GM21619 (cell line): Measurements from ENCODE around the gene URM1.
"Not testable (repeated sequence)": the region's sequence is repeated elsewhere in the genome, so short reads cannot be mapped to it uniquely, and the experiment has no call there.

Experiments
- ATAC-seq: cut with Tn5 transposase; IDR thresholded peaks from one replicate; pipeline ENCODE4 v1.9.1; 2021; ENCODE audit not compliant: unreplicated experiment

Gene URM1

GRCh38 chr9:128406848-128407391 is 35.7 kb downstream of the URM1 start:
- ATAC-seq, result no peak

GRCh38 chr9:128408963-128409431 is 37.8 kb downstream of the URM1 start:
- ATAC-seq, result no peak

GRCh38 chr9:128409450-128409849 is 38.3 kb downstream of the URM1 start:
- no peak for ATAC-seq

- no peak for ATAC-seq
These were observed 38.8 kb downstream of the URM1 start for GRCh38 chr9:128409978-128410377.

- no peak for ATAC-seq
These were observed 40.4 kb downstream of the URM1 start for GRCh38 chr9:128411364-128412119.

GRCh38 chr9:128412120-128412790 is 41.1 kb downstream of the URM1 start:
- ATAC-seq, result no peak

- ATAC-seq, result not testable (repeated sequence)
These were observed 42.6 kb downstream of the URM1 start for GRCh38 chr9:128413728-128414127.

GRCh38 chr9:128414461-128414860 is 43.3 kb downstream of the URM1 start:
- ATAC-seq, result no peak

- ATAC-seq, result no peak
These were observed 44.1 kb downstream of the URM1 start for GRCh38 chr9:128415281-128415680.

- no peak for ATAC-seq
These were observed 44.8 kb downstream of the URM1 start for GRCh38 chr9:128416014-128416413.

- ATAC-seq, result no peak
These were observed 45.4 kb downstream of the URM1 start for GRCh38 chr9:128416432-128417019.

GRCh38 chr9:128419061-128419925 is 48.1 kb downstream of the URM1 start:
- no peak for ATAC-seq

GRCh38 chr9:128420060-128420650 is 49.0 kb downstream of the URM1 start:
- peak; percentile 73 for ATAC-seq

GRCh38 chr9:128420651-128421481 is 49.7 kb downstream of the URM1 start, which contains the start of gene CERCAM:
CERCAM (plus strand) TSS chr9:128420857; CDS start chr9:128420878, 21 bp downstream.
- ATAC-seq, result peak; percentile 64

- no peak for ATAC-seq
These were observed 50.4 kb downstream of the URM1 start for GRCh38 chr9:128421482-128421996.

GRCh38 chr9:128422022-128422782 is 51.0 kb downstream of the URM1 start:
- ATAC-seq, result not testable (repeated sequence)

- no peak for ATAC-seq
These were observed 51.6 kb downstream of the URM1 start for GRCh38 chr9:128422783-128423150.

GRCh38 chr9:128423356-128423755 is 52.2 kb downstream of the URM1 start:
- ATAC-seq, result not testable (repeated sequence)
